Measurements from ENCODE around the gene CPLX3. TPM values are rescaled to one million over a fixed set of nuclear protein-coding genes. Genes with fewer than 3 reads are reported as not detected.
A peak's percentile ranks its signal among the peaks of the same experiment; 100 is the strongest.

Gene CPLX3
- total RNA-seq, 1 donor from 2014 or later: 0.29 TPM

DNA sequence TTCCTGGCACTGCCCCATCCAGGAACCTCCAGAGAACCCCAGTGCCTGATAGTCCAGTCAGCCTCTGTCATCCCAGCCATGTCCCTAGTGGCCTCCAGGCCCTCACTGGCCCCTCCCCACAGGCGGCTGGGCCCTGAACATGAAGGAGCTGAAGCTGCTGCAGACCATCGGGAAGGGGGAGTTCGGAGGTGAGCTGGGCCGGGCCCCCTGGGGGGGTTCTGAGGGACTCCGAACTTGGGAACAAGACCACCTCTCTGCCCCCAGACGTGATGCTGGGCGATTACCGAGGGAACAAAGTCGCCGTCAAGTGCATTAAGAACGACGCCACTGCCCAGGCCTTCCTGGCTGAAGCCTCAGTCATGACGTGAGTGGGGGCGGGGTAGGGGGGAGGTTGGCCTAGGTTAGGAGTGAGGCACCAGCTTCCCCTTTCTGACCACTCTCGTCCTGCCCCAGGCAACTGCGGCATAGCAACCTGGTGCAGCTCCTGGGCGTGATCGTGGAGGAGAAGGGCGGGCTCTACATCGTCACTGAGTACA, 25.8 kb upstream of the CPLX3 start:
- DNase-seq (ENCODE audit: low spot score): no peak
- peak overlapping the region; percentile 81 for H3K27ac Mint-ChIP-seq
- intact Hi-C loops (cut with micrococcal nuclease): loop anchor here (1.0 to 2.0 kb wide), 6 partner anchors 12 to 165 kb away; no protein-coding TSS in a partner anchor

DNA sequence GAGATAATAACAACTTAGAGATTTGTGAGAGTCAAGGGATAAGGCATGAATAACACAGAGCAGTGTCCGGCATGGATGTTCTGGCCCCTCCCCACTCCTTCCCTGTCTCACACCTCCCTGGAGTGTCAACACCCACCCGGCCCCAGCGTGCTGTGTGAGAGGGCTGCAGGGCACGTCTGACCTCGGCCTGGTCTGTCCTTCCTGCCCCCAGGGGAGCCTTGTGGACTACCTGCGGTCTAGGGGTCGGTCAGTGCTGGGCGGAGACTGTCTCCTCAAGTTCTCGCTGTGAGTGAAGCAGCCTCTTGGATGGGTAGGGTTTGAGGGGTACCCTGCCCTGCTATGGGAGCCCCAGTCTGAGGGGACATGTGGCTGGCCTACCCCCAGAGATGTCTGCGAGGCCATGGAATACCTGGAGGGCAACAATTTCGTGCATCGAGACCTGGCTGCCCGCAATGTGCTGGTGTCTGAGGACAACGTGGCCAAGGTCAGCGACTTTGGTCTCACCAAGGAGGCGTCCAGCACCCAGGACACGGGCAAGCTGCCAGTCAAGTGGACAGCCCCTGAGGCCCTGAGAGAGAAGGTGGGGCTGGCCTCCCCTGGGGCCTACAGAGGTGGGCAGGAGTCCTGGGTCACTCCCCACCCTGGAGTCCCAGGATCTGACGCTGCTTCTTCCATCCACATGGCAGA, 25.0 kb upstream of the CPLX3 start:
- H3K27me3 Mint-ChIP-seq (ENCODE audit: insufficient read depth): no peaks in the 10 kb centered on the region
- H3K4me3 Mint-ChIP-seq: no peak overlapping the region
- peaks cover 29% of the 10 kb centered on the region for H3K4me1 Mint-ChIP-seq (ENCODE audit: low read depth)
- intact Hi-C loops (cut with micrococcal nuclease): loop anchor here (2.0 kb wide), 1 partner anchor 43 kb away; no protein-coding TSS in a partner anchor
- no peak for DNase-seq (ENCODE audit: low spot score)
- no peak overlapping the region for H3K27ac Mint-ChIP-seq
- peaks cover 34% of the 10 kb centered on the region for H3K36me3 Mint-ChIP-seq (ENCODE audit: low read depth)
- no peaks in the 10 kb centered on the region for H3K9me3 Mint-ChIP-seq

More for the DNA sequence above, 25.8 kb upstream of the CPLX3 start:
- Mint-ChIP-seq H3K4me1 (ENCODE audit: low read depth) (peaks cover 32% of the 10 kb centered on the region), H3K4me3 (no peak overlapping the region), H3K36me3 (ENCODE audit: low read depth) (peaks cover 36% of the 10 kb centered on the region), H3K27me3 (ENCODE audit: insufficient read depth) (no peaks in the 10 kb centered on the region), H3K9me3 (no peaks in the 10 kb centered on the region)

DNA sequence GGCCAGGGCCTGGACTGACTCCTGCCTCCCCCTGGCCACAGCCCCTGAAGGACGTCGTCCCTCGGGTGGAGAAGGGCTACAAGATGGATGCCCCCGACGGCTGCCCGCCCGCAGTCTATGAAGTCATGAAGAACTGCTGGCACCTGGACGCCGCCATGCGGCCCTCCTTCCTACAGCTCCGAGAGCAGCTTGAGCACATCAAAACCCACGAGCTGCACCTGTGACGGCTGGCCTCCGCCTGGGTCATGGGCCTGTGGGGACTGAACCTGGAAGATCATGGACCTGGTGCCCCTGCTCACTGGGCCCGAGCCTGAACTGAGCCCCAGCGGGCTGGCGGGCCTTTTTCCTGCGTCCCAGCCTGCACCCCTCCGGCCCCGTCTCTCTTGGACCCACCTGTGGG, 24.1 kb upstream of the CPLX3 start:
- H3K27ac Mint-ChIP-seq: no peak overlapping the region
- H3K27me3 Mint-ChIP-seq (ENCODE audit: insufficient read depth): no peaks in the 10 kb centered on the region
- H3K4me1 Mint-ChIP-seq (ENCODE audit: low read depth): peaks cover 38% of the 10 kb centered on the region
- H3K36me3 Mint-ChIP-seq (ENCODE audit: low read depth): peaks cover 34% of the 10 kb centered on the region
- intact Hi-C loops (cut with micrococcal nuclease): no loop called here
- H3K4me3 Mint-ChIP-seq: no peak overlapping the region
- no peaks in the 10 kb centered on the region for H3K9me3 Mint-ChIP-seq
- DNase-seq (ENCODE audit: low spot score): no peak

DNA sequence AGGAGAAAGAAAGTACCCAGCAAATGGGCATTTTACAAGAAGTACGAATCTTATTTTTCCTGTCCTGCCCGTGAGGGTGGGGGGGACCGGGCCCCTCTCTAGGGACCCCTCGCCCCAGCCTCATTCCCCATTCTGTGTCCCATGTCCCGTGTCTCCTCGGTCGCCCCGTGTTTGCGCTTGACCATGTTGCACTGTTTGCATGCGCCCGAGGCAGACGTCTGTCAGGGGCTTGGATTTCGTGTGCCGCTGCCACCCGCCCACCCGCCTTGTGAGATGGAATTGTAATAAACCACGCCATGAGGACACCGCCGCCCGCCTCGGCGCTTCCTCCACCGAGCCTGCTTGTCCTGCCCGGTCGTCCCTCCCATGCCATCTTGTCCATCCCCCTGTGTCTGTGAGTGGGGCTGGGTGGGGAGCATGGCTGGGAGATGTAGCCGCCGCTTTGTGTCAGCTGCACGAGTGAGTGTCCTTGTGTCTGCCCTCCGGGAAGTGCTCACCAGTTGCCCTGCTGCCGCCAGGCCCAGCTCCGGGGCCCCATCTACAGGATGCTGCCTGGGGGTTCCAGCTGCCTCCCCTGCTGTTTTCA, 23.5 kb upstream of the CPLX3 start:
- Mint-ChIP-seq H3K36me3 (ENCODE audit: low read depth) (peaks cover 33% of the 10 kb centered on the region), H3K27me3 (ENCODE audit: insufficient read depth) (no peaks in the 10 kb centered on the region)
- intact Hi-C loops (cut with micrococcal nuclease): no loop called here

DNA sequence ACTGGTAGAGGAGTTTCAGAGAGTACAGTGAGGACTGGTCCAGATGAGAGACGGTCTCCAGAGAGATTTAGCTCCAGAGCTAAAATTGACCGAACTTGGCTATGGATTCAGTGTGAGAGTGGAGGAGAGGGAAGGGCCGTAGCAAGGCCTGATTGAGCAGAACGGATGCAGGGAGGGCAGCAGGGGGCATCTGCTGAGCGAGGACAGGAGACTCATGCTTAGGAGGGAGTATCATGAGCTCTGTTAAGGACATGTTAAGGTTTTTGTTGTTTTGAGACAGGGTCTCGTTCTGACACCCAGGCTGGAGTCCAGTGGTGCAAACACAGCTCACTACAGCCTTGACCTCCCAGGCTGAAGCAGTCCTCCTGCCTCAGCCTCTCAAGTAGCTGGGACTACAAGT, 21.5 kb upstream of the CPLX3 start:
- Mint-ChIP-seq H3K4me3 (no peak overlapping the region), H3K9me3 (no peaks in the 10 kb centered on the region), H3K4me1 (ENCODE audit: low read depth) (peaks cover 42% of the 10 kb centered on the region), H3K36me3 (ENCODE audit: low read depth) (peaks cover 25% of the 10 kb centered on the region), H3K27ac (peak overlapping the region; percentile 61), H3K27me3 (ENCODE audit: insufficient read depth) (no peaks in the 10 kb centered on the region)
- intact Hi-C loops (cut with micrococcal nuclease): no loop called here
- DNase-seq (ENCODE audit: low spot score): no peak

More for the DNA sequence above, 23.5 kb upstream of the CPLX3 start:
- DNase-seq (ENCODE audit: low spot score): no peak
- H3K4me1 Mint-ChIP-seq (ENCODE audit: low read depth): peaks cover 38% of the 10 kb centered on the region
- no peak overlapping the region for H3K4me3 Mint-ChIP-seq
- H3K9me3 Mint-ChIP-seq: no peaks in the 10 kb centered on the region
- H3K27ac Mint-ChIP-seq: no peak overlapping the region

DNA sequence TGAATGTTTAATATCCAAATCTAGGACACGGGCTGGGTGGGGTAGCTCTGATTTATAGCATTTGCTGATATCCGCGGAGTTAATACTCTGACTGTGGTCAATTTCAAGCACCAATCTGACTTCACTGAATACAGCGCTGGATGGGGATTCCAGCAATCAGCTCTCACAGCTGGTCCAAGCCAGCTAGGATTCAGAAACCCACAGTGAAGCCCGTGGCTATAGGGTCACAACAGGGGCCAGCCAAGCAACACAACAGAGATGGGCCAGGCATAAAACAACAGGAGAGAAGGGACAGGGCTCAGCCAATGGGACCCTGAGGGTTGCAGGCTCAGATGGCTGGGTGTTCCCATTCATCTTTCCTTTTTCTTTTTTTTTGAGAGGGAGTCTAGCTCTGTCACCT, 19.1 kb upstream of the CPLX3 start:
- intact Hi-C loops (cut with micrococcal nuclease): no loop called here
- H3K4me3 Mint-ChIP-seq: no peak overlapping the region
- DNase-seq (ENCODE audit: low spot score): no peak
- H3K27ac Mint-ChIP-seq: no peak overlapping the region
- no peaks in the 10 kb centered on the region for H3K27me3 Mint-ChIP-seq (ENCODE audit: insufficient read depth)
- peaks cover 17% of the 10 kb centered on the region for H3K36me3 Mint-ChIP-seq (ENCODE audit: low read depth)
- peaks cover 38% of the 10 kb centered on the region for H3K4me1 Mint-ChIP-seq (ENCODE audit: low read depth)
- no peaks in the 10 kb centered on the region for H3K9me3 Mint-ChIP-seq

DNA sequence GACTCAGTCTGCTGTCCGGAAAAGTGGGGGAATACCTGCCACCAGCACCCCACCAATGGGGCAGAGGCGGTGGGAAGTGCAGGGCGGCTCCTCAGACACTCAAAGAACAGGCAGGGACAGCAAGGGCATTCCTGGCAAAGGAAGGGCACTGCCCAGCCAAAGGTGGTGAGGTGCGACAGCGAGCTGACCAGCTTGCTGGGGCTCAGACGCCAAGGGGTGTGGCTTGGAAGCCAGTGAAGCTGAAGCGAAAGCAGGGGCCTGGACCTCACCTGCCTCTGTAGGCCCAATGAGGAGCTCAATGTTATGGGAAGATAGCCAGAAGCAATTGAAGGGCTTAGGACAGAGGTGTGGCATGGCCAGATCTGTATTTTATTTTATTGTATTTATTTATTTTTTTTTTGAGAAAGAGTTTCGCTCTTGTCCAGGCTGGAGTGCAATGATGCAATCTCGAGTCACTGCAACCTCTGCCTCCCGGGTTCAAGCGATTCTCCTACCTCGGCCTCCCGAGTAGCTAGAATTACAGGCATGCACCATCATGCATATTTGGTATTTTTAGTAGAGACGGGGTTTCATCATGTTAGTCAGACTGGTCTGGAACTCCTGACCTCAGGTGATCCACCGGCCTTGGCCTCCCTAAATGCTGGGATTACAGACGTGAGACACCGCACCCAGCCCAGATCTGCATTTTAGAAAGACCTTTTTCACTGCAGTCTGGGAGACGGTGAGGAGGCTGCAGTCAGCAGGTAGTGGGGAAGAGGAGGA, 18.2 kb upstream of the CPLX3 start:
- Mint-ChIP-seq H3K4me3 (no peak overlapping the region), H3K27me3 (ENCODE audit: insufficient read depth) (peaks cover 3% of the 10 kb centered on the region), H3K9me3 (no peaks in the 10 kb centered on the region), H3K36me3 (ENCODE audit: low read depth) (peaks cover 13% of the 10 kb centered on the region), H3K4me1 (ENCODE audit: low read depth) (peaks cover 38% of the 10 kb centered on the region), H3K27ac (peak overlapping the region; percentile 55)
- intact Hi-C loops (cut with micrococcal nuclease): no loop called here
- DNase-seq (ENCODE audit: low spot score): no peak

DNA sequence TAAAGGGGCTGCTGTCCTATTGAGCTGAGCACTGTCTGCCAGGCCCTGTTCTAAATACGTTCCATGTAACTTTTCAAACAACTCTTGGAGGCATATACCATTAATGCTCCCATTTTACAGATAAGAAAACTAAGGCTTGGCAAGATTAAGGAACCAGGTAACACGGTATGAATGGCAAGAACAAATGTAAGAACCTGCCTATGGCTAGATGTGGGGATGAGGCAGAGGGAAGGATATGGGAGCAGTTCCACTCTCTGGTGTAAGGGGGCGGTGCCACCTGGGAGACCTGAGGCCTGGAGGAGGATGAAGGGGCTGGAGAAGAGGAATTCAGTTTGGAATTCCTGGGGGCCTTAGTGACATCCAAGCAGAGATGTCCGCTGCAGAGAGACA, 17.6 kb upstream of the CPLX3 start:
- Mint-ChIP-seq H3K36me3 (ENCODE audit: low read depth) (peaks cover 11% of the 10 kb centered on the region), H3K4me3 (no peak overlapping the region), H3K9me3 (no peaks in the 10 kb centered on the region), H3K27ac (no peak overlapping the region), H3K27me3 (ENCODE audit: insufficient read depth) (peaks cover 3% of the 10 kb centered on the region), H3K4me1 (ENCODE audit: low read depth) (peaks cover 37% of the 10 kb centered on the region)
- intact Hi-C loops (cut with micrococcal nuclease): no loop called here
- no peak for DNase-seq (ENCODE audit: low spot score)

DNA sequence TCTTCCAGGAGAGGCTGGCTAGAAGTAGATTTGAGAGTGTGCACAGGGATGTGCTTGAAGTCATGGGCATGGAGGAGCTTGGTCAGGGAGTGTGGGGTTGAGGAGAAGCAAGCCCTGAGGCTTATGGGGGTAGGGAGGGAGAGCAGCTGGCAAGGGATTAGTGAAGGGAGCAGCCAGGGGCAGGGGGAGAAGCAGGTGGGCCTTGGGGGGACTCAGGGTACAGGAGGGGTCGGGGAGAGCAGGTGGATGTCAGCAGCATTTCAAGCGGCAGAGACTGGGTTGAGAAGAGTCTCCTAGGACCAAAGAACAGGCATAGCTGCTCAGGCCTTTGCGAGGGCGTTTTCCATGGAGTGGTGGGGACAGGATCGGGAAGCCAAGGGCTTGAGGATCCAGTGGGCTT, 17.2 kb upstream of the CPLX3 start:
- H3K27me3 Mint-ChIP-seq (ENCODE audit: insufficient read depth): peaks cover 3% of the 10 kb centered on the region
- peaks cover 33% of the 10 kb centered on the region for H3K4me1 Mint-ChIP-seq (ENCODE audit: low read depth)
- peaks cover 7% of the 10 kb centered on the region for H3K36me3 Mint-ChIP-seq (ENCODE audit: low read depth)
- H3K27ac Mint-ChIP-seq: no peak overlapping the region
- H3K9me3 Mint-ChIP-seq: no peaks in the 10 kb centered on the region
- DNase-seq (ENCODE audit: low spot score): no peak
- intact Hi-C loops (cut with micrococcal nuclease): no loop called here
- H3K4me3 Mint-ChIP-seq: no peak overlapping the region

DNA sequence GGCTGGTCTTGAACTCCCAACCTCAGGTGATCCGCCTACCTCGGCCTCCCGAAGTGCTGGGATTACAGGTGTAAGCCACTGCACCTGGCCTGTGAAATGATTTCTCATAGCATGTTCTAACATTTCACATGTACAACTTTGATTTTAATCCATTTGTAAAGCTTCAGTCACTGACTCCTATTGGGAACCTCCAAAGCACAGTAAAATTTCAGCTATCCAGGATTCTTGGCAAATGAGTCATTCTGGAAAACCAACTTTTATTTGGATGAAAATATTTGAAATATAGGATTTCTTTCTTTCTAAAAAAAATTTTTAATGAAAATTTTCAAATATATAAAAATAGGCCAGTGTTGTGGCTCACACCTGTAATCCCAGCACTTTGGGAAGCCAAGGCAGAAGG, 16.5 kb upstream of the CPLX3 start:
- Mint-ChIP-seq H3K9me3 (no peaks in the 10 kb centered on the region), H3K4me1 (ENCODE audit: low read depth) (peaks cover 28% of the 10 kb centered on the region)
- no peak for DNase-seq (ENCODE audit: low spot score)

DNA sequence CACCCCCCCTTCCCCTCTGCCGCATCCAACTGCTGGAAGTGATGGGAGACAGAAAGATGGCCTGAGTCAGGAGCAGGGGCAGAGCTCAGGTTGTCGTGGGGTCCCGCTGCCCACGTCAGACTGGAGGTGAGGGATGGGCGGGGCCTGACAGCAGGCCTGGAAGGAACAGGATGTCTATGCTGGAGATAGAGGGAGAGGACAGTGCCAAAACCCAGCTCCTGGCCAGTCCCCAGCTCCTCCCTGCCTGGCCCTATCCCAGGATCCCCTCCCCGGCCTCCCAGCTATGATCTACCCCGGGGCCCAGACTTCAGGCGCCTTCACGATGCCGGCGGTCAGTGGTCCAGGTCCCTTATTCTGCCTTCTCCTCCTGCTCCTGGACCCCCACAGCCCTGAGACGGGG, 13.9 kb upstream of the CPLX3 start, which contains the start of gene LMAN1L:
LMAN1L (plus strand) TSS at position 303 of the 400 bp plus-strand sequence; CDS start at position 323, 20 bp downstream.
- H3K4me1 Mint-ChIP-seq (ENCODE audit: low read depth): peaks cover 20% of the 10 kb centered on the region
- peaks cover 3% of the 10 kb centered on the region for H3K27me3 Mint-ChIP-seq (ENCODE audit: insufficient read depth)
- no peaks in the 10 kb centered on the region for H3K9me3 Mint-ChIP-seq
- no peaks in the 10 kb centered on the region for H3K36me3 Mint-ChIP-seq (ENCODE audit: low read depth)
- H3K4me3 Mint-ChIP-seq: no peak within 1 kb of the TSS
- peak within 1 kb of the TSS; percentile 49 for H3K27ac Mint-ChIP-seq
- intact Hi-C loops (cut with micrococcal nuclease): no loop called here
- no peak for DNase-seq (ENCODE audit: low spot score)

More for the DNA sequence above, 16.5 kb upstream of the CPLX3 start:
- H3K36me3 Mint-ChIP-seq (ENCODE audit: low read depth): peaks cover 2% of the 10 kb centered on the region
- no peak overlapping the region for H3K27ac Mint-ChIP-seq
- H3K4me3 Mint-ChIP-seq: no peak overlapping the region
- intact Hi-C loops (cut with micrococcal nuclease): no loop called here
- H3K27me3 Mint-ChIP-seq (ENCODE audit: insufficient read depth): peaks cover 3% of the 10 kb centered on the region

DNA sequence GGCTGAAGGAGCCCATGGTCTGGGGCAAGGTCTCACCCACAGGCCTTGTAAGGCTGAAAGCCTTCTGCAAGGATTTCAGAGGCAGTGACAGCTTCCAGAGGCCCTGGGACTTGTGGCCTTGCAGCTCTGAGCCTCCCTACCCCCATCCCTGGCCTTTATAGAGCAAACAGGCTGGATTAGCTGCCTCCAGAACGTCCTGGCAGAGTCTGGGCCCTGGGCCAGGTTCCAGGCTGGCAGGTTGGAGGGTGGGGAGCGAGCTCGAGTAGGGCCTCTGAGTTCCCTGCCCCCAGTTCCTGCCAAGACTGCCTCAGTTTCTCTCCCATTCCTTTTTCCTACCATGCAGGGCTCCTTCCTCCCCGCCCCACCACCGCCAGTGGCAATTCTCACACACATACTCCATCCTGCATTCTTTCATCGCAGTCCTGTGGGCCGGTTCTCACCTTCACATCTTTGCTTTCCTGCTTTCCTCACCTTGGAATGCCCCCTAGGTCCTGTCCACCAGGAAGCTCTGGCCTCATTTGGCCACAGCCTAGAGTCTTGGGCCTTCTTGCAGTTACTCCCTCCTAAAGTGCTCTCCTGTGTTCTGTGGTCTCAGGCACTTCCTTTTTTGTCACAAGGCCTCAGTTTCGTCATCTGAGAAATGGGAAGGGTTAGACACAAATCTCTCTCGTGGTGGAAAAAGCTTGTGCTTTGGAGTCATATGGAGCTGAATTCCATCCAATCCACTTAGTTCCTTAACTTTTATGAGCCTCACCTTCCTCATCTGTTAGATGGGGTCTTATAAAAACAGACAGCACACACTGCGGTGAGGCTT, 11.1 kb upstream of the CPLX3 start:
- peaks cover 3% of the 10 kb centered on the region for H3K27me3 Mint-ChIP-seq (ENCODE audit: insufficient read depth)

More for the DNA sequence above, 11.1 kb upstream of the CPLX3 start:
- intact Hi-C loops (cut with micrococcal nuclease): no loop called here
- H3K27ac Mint-ChIP-seq: no peak overlapping the region
- peaks cover 16% of the 10 kb centered on the region for H3K4me1 Mint-ChIP-seq (ENCODE audit: low read depth)
- no peak for DNase-seq (ENCODE audit: low spot score)
- H3K36me3 Mint-ChIP-seq (ENCODE audit: low read depth): no peaks in the 10 kb centered on the region
- no peak overlapping the region for H3K4me3 Mint-ChIP-seq
- no peaks in the 10 kb centered on the region for H3K9me3 Mint-ChIP-seq
